ENCODE measurements around the gene CADM2.

Gene CADM2

GRCh38 chr3:85570819-85571218 is 612.0 kb downstream of the CADM2 start:
- no peak for TF ChIP-seq CTCF (conservative IDR thresholded peaks at IDR 0.05; ENCODE audit: low read depth, low read length)
- DNase-seq (ENCODE audit: low read depth) = no peak
- H3K4me3 ChIP-seq (ENCODE audit: low read length) = no peak overlapping the region

- no peak for DNase-seq (ENCODE audit: low read depth)
- H3K4me3 ChIP-seq (ENCODE audit: low read length) = no peak overlapping the region
- TF ChIP-seq CTCF (conservative IDR thresholded peaks at IDR 0.05; ENCODE audit: low read depth, low read length) = no peak
Observed at GRCh38 chr3:85571835-85572234, 613.0 kb downstream of the CADM2 start.

GRCh38 chr3:85572426-85572825 is 613.6 kb downstream of the CADM2 start:
- H3K4me3 ChIP-seq (ENCODE audit: low read length) = no peak overlapping the region
- no peak for DNase-seq (ENCODE audit: low read depth)
- no peak for TF ChIP-seq CTCF (conservative IDR thresholded peaks at IDR 0.05; ENCODE audit: low read depth, low read length)

- TF ChIP-seq CTCF (conservative IDR thresholded peaks at IDR 0.05; ENCODE audit: low read depth, low read length) = no peak
- DNase-seq (ENCODE audit: low read depth) = no peak
- no peak overlapping the region for H3K4me3 ChIP-seq (ENCODE audit: low read length)
Observed at GRCh38 chr3:85572978-85573377, 614.2 kb downstream of the CADM2 start.

- no peak overlapping the region for H3K4me3 ChIP-seq (ENCODE audit: low read length)
- no peak for DNase-seq (ENCODE audit: low read depth)
Observed at GRCh38 chr3:85574006-85574705, 615.4 kb downstream of the CADM2 start.

DNA sequence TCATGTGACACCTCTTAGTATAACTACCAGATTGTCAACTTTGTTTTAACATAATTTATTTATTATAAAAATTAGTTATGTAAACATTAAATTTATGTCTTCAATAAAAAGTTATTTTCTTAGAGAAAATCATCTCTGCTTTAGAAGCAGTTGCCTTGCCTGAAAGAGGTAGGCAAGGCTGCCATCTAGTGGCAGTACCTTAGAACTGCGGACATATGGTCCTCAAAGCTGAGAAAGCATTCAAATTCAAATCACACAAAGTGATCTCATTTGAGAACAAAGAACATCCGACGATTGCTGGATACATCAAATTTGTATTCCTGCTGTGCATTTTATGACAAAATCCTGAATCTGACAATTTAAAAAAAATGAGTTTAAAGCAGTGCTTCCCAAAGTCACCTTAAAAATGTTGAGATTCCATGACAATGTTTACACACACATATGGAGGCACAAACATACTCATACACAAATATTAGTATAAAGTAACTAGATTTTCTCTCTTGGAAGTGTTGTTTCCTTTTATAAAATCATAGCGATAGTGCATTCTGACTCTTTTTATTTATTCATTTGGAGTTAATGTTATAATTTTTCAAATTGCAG is 617.4 kb downstream of the CADM2 start:
- no peak for DNase-seq (ENCODE audit: low read depth)
- no peak overlapping the region for H3K4me3 ChIP-seq (ENCODE audit: low read length)
- peak; percentile 88 for TF ChIP-seq CTCF (conservative IDR thresholded peaks at IDR 0.05; ENCODE audit: low read depth, low read length)

More at GRCh38 chr3:85574006-85574705, 615.4 kb downstream of the CADM2 start:
- no peak for TF ChIP-seq CTCF (conservative IDR thresholded peaks at IDR 0.05; ENCODE audit: low read depth, low read length)

GRCh38 chr3:85576697-85577200 is 618.0 kb downstream of the CADM2 start:
- DNase-seq (ENCODE audit: low read depth) = no peak
- no peak for TF ChIP-seq CTCF (conservative IDR thresholded peaks at IDR 0.05; ENCODE audit: low read depth, low read length)
- H3K4me3 ChIP-seq (ENCODE audit: low read length) = no peak overlapping the region
